ENCODE results near the gene PPP6R1.

GRCh38 chr19:55216461-55217198, 42.2 kb downstream of the PPP6R1 start:
- TF ChIP-seq CTCF (conservative IDR thresholded peaks at IDR 0.05 in 1 of 2, IDR thresholded peaks at IDR 0.05 in 1 of 2; ENCODE audit: low read depth in 1 of 2, low read length in 2 of 2) (peak in 1 of 2 donors; percentile 5), EZH2 (IDR thresholded peaks at IDR 0.05; ENCODE audit: low read length, missing control alignments) (no peak)

All from fibroblast of lung (primary cell).